Neural progenitor cell (in vitro differentiated cells): ENCODE data around the gene TMEM233.

Experiments used
- CTCF ChIP-seq: fragments of 200-600 bp; sonication (generic); IDR thresholded peaks from 2 replicates; pipeline ENCODE4 v1.5.1; 2017; ENCODE audit warnings: antibody characterized with exemption, mild to moderate bottlenecking
- EZH2 ChIP-seq: fragments of 200-600 bp; sonication (generic); IDR thresholded peaks from 2 replicates; pipeline ENCODE4 v1.6.1; 2017; ENCODE audit warnings: antibody characterized with exemption, mild to moderate bottlenecking, moderate library complexity
- EZH2phosphoT487 ChIP-seq: fragments of 200-600 bp; sonication (generic); IDR thresholded peaks from 2 replicates; pipeline ENCODE4 v1.6.1; 2017; ENCODE audit warnings: antibody characterized with exemption

GRCh38 chr12:119544765-119545625 lies 48.6 kb upstream of the TMEM233 start:
- no peak for TF ChIP-seq EZH2
- peak; percentile 88 for TF ChIP-seq CTCF
- TF ChIP-seq EZH2phosphoT487 = no peak
